GM19455 (cell line): ENCODE data around the gene DUOX1.

Experiments used
- ATAC-seq: cut with Tn5 transposase; IDR thresholded peaks from one replicate; pipeline ENCODE4 v1.9.1; 2021; ENCODE audit not compliant: unreplicated experiment

DUOX1 gene

DNA sequence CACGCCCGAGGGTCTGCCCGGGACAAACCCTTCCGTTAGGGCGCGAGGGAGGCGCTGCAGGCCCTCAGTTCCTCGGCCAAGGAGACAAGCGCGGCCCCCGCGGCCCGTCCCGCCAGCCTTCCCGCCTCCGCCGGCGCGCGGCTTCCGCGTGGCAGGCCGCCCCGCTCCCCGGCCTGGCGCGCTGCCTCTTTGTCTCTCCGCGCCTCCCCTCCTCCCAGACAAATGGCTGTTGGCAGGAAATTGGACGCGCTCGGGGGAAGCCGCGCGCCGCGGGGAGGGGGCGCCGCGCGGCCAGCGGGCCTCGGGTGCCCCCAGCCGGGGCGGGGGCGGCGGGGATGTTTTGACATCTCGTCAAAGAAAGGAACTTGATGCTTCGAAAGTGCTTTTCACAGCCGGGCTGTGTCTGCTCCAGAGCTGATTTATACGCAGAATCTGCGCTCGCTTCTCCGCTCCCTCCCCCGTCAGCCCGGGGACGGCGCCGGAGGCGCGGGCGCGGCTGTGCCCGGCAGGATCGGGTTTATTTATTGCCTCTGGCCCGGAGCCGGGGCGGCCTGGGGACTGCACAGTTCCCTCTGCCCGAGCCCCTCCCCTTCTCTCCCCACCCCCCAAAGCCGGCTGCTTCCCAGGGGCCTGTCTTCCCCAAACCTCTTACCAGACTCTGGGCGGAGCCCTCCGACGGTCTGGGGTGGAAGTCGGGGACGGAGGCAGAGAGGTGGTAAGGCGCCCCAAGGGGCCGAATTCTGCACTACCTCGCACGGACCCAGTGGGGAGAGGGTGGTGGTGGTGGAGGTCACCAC, 37.2 kb downstream of the DUOX1 start:
- peak; percentile 92 for ATAC-seq

DNA sequence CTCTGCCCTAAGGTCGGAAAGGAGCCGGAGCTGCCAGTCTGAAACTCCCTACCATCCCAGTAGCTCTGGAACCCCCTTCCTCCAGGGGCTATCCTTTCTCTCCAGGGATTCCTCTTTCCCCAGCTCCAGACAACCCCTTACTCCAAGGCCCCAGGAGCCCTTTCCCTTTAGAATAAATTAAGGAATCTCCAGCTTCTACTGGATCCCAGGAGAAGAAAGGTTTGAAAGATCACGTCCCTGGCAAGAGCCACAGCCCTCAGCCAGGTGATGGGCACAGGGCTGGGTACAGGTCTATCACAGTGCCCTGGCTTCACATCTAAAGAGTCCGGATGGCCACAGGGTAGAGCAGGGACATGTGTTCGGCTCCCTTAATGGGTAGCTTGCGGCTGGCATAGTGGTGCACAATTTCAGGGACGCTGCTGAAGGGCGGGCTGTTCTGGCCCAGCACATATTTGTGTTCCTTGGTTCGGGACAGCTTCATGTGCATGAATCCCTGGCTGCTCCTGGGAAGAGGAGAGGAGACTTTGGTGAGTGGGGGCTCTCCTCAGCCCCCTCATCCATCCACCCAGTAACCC, 37.9 kb downstream of the DUOX1 start:
- ATAC-seq: no peak

DNA sequence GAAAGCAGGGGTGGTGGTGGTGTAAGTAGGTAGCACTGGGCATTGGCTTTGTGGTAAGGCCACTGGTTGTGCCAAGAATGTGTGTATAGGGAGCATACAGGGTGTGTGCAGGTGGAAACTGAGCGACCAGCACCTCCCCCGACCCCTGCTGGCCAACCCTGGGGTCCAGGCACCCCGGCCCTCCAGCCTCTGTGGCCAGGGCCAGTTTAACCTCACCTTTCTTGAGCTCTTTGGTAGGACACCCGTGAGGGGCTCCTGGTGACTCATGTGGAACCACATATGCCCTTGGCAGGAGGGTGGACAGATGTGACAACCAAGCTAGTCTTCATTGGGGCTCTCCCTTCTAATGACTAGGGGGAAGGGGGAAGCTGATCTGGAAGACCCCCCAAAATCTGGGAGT, 38.5 kb downstream of the DUOX1 start:
- no peak for ATAC-seq

DNA sequence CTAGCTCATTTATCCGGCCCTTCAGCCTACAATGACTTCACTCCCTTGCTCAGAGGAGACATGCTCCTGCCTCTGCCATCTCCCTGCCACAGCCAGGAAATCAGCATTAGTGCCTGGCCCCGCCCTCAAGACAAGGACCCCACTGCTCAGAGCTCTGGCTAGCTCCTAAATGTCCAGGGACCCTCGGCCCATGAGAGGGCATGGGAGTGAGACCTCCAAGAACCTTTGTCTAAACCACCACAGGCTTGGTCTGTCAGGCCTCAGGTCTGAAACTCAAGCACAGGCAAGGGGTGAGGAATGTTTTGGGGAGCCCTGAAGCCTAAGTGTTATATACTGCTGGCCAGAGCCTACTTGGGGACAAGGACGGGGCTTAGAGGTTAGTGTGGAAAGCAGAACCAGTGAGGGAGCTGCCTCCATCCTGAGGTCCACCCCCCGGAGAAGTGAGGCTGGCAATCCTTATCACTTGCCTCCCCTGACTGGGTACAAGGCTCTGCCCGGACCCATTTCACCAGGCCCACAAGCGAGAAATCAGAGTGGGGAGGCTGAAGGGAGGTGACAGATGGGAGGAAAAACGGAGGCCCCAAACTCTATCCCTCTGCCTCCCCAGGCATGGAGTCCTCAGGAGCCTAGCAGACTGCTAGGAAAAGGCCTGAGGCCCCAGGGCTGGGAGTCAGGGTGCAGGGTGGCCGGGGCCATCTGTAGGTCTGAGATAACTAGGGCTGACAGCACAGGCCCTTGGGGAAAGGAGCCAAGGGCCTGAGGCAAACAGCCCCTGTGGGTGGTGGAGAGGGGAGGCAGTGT, 39.2 kb downstream of the DUOX1 start:
- no peak for ATAC-seq

DNA sequence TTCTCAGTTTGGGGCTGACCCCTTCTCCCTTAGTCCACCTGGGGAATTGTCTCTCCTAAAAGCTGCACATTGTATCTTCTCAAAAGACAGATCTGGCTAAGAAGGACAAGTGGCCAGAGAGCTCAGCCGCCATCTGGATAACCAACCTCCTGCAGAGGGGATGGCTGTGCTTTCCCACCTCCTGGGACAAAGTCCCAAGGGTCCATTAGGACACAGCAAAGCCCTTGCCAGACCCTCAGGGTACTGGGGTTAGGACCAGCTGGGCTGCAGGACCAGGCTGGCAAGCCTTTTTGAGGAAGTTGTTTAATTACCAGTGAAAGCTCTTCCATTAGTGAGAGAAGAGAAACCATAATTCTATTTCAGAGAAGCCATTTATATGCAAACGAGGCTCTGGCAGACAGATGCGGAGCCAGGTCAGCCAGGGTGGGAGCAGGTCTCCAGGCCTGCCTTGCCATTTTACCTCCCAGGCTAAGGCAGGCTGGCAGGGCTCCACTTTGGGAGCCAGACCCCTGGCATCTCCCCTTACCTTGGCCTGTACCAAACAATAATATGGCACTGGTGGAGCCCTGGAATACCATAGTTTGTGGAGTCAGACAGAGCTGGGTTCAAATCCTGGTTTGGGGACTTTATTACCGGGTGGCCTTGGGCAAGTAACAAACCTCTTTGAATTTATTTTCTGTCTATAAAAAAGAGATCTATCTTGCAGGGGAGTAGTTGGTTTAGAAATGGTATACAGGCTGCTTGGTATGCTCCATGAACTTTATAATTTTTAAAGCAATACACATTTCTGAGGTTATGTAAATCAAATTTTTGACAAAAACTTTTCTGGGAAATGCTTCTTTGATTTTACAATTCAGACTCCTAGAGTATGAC, 40.0 kb downstream of the DUOX1 start:
- no peak for ATAC-seq

DNA sequence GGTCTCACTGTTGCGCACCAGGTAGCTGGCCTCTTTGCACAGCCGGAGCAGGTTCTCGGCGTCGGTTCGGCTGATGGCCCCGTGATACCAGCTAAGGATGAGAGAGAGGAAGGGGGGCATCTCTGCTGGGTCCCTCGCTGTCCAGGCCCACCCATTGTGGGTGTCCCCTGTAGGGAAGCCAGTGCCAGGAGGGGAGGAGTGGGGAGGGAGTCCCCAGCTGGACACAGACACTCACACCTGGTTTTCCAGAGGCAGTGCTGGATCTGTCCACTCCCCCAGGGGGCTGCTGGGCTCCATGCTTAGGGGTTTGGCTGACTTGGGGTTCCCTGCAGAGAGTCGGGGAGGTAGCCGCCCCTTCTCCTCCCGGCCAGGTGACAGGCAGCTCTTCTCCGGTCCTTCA, 42.1 kb downstream of the DUOX1 start:
- ATAC-seq: no peak

DNA sequence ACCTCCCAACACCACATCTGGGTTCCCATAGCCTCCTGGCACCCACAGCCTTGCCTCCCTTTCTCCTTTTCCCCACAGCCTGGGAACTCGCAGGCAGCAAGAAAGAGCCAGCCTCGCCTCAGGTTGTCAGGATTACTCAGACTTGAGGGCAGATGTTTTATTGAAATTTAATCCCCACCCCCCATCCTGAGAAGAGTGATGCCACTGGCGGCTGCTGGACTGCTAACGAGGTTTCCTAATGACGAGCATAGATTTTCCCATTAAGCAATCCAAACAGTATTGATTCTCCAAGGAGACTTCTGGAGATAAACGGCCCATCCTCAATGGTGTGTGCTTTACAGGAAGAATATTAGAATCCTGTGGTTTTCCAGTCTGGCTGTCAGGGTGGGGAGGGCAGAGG, 44.3 kb downstream of the DUOX1 start:
- no peak for ATAC-seq

DNA sequence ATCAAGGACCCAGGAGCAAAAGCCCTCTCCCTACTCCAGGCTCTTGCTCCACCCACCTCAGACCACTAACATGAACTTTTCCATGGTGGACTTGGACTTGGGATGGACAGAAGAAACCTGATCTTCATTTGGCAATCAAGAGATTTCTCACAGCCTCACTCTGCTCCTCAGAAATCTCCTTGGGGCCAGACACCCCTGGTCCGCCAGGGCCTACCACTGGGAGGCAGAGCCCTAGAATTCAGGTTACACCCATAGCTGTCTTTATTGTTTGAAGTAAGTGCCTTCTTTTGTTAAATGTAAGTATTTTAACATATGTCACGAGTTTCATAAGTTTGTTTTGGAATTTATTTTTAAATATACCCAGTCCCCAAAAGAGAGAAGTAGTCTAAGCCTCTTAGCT, 44.8 kb downstream of the DUOX1 start:
- ATAC-seq: no peak

DNA sequence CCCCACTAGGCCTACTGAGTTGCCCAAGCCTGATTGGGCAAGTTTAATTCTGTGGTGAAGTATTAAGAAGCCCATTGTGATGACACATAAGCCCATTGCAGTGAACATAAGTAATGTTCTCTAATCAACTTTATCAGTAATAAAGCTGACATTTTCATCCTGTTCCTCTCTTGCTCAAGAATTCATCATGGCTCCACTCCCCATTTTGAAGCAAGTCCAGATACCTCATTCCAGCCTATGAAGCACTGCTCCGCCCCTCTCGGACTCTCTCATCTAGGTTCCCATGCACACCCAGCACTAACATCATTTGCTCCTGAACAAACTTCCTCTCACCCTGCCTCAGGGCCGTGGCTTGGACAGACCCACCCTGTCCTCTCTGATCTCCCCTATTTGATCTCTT, 47.5 kb downstream of the DUOX1 start:
- ATAC-seq: no peak

DNA sequence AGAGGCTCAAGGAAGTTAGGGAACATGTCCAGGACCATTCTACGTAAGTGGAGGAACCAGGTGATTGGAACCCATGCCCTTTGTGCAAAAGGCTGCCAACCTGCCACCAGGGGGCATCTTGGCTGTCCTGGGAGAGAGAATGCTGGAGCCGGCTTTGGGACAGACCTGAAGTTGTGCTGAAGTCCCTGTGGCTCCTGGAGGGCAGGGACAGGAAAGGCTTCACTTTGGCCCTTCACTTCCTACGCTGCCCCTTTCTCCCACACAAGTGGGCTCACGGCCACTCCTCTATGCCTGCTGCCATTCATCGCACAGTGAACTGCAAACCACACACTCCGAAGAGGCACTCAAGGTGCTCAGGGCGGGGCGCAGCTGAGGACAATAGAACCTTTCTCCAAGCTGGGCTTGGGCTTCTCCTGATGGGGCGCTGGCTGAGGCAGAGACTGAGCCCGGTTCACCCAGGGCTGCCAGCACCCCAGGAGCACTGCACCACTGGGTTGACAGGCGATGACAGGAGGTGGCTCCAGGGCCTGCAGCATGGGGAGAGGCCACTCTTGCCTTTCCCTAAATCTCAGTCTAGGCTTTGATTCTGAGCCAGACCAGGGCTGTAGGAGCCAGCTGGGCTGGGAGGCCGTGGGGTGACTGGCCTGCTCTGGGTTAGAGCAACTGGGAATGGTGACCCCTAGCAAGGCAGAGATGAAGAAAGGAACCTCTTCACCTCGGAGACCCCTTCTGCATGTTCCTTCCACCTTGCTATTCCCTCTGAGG, 49.6 kb downstream of the DUOX1 start:
- no peak for ATAC-seq

DNA sequence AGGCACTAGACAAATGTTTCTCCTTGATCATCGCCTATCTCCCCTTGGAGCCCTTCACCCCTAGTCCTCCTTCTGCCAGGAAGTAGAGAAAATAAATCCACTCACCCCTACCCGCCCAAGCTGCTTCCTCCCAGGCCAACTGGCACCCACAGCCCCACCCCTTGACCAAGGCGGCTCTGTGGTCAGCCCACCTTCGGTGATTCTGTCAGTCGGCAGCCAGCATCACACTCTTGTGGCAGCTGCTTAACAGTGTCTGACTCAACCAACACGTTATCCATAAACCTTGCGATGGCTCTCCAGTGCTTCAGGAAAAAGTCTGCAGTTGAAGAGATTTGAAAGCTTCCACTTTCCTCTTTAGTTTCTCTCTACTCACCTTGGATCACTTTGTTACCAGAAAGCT, 50.4 kb downstream of the DUOX1 start:
- ATAC-seq: no peak

DNA sequence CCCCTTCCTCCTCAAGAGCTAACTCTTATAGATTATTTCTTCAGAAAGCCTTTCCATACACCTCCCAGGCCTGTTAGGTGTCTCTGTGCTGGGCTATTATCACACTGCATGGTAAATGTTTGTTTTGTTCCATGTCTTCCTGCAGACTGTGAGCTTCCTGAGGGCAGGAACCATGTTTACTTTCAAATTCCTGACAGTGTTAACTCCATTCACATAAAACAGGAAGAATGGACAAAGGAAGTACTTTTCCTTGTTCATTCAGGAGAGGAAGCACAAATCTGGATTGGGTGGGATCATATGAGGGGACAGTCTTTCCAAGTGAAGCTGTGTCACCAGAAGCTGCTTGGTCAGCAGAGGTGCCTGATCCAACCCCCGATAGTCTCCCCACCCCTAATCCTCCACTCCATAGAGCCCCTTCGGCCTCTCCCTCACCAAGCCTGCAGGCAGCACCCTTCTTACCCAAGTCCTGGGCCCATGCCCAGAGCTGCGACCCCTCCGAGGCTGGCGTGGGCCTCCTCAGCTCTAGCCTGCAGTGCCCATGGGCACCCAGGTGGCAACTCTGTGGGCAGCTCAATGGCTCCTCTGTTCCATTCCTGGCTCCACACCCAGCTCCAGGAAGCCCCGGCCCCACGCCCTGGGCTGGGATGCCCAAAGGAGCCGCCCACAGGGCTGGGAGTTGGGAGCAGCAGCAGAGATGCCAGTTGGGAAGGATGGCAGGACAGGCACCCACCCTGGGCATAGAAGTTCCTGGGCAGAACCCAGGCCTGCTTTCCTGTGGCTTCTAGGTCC, 51.0 kb downstream of the DUOX1 start:
- ATAC-seq: no peak

DNA sequence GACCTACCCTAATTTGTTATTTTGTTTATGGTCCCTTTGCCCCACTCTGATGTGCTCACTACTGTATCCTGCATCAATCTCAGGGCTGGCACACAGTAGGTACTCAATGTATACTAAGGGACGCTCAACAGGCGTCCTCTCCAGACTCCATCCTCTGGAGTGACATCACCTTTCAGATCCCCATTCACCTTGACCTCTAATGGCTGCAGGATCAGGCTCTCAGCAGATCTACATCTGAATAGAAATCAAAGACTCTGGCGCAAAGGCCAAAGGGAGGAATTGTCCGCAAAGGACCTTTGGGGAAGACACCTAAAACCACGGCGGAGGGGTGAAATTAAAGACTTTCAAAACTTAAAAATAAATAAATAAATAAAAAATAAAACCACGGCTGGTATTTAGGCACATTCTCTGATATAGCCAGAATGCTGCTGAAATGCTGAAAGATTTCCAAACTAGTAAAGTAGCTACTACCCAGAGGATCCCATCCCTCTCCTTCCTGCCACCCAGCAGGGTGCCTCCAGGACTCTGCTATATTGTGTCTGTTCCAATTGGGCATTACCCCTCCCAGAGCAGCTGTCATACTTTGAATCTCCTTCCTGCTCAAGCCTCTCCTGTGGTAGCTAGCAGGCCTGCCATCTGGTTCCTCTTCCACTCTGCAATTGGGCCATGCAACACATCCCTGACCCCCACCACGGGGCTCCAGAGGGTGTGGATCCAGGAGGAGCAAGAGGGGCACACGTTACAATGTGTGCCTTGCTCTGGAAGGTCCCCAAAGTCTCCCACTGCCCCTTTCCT, 51.9 kb downstream of the DUOX1 start:
- no peak for ATAC-seq

DNA sequence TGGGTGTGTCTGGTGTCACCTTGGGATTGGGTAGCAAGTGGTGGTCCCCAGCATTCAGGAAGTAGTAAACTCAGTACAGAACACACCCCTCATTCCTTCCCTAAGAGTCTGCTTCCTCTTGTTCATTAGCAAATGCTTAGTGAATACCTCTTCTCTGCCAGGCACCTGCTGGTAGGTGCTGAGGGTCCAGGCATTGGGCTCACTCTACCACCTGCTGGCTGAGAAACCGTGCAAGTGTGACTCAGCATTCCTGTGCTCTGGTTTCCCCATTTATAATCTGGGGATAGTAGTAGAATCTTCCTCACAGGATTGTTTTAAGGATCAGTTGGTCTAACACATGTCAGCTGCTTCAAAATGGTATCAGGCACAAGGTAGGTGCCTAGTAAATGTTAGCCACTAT, 53.2 kb downstream of the DUOX1 start:
- no peak for ATAC-seq

DNA sequence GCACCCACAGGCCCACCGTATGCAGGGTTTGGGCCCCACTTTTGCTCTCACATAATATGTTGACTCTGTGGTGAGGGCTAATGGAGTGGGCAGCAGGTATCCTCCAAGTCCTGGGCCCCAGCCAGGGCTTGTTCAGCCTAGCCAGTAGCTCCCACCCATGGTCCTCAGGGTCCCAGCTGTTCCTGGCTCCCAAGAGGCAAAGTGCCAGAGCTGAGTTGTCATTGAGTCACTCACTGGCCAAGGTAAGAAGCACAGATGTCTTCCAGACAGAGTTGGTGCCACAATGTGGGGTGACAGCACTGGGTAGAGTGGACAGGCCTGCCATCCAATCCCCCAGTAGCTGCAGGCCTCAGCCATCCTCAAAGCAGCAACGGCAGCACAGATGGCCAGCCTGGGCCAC, 53.7 kb downstream of the DUOX1 start:
- no peak for ATAC-seq

DNA sequence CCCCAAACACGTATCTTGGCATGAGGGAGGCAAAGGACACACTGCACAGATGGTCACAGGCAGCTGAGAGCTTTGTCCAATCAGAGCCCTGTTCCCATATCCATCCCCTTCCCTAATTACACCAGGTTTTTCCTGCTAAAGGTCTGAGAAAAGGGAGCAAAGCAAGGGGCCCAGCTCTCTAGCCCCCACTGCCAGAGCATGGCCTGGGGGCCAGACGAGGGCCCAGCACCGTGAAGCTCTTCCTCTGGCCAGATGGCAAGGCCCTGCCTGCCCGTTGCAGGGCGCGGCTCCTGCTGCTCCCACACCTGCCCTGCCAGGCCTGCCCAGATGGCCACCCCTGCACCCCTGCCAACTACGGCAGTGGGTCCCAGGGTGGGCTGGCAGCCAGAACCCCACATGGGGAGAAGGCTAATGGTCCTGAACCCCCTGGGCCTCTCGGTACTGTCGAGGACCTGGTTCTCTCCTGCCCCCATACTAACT, 54.8 kb downstream of the DUOX1 start:
- no peak for ATAC-seq

DNA sequence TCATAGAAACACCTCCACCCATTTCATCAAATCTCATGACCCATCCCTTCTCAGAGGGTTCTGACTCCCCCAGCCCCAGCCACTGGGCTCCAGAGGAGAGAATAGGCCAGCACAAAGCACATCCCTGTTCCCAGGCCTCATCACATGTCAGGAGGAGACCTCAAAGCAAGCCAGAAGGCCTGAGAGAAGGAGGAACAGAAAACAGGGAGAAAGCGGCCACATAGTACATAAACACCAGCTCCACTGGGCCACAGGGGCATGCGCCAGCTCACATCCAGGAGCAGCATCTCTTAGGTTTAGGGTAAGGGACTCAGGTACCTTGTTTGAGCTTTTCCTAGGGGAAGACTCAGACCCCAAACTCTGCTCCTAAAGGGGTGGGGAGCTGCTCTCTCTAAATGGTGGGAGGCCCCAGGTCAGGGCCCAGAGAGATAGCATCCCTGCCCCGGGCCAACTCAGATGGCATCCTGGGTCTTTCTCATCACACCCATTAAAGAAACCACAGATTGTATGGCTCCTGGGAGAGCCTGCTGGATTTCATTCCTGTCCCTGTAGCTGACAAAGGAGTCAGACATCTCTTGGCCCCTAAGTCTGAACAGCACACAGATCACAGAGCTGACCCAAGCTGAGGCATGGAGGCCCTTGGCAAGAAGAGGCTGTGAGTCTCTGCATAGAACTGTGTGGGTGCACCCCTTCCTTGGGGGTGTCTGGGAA, 55.4 kb downstream of the DUOX1 start:
- no peak for ATAC-seq
